ENCODE measurements around the gene IPCEF1. TPM values are rescaled to one million over a fixed set of nuclear protein-coding genes. Genes with fewer than 3 reads are reported as not detected.

Gene IPCEF1
- total RNA-seq, 2 experiments from 2014 or later: 42.9 to 46.4 TPM

- peaks cover 3% of the 10 kb centered on the region for H3K36me3 Mint-ChIP-seq
- H3K27me3 Mint-ChIP-seq: peaks cover 2% of the 10 kb centered on the region
- POLR2A ChIA-PET: no interaction called here
- peaks cover 8% of the 10 kb centered on the region for H3K4me1 Mint-ChIP-seq
- no peak overlapping the region for H3K4me3 Mint-ChIP-seq
- no peak for ATAC-seq (ENCODE audit: low read depth)
- no peaks in the 10 kb centered on the region for H3K9me3 Mint-ChIP-seq
- no peak for DNase-seq
- no peak overlapping the region for H3K27ac Mint-ChIP-seq
Measured at GRCh38 chr6:154361476-154361875, 4.9 kb upstream of the IPCEF1 start.

DNA sequence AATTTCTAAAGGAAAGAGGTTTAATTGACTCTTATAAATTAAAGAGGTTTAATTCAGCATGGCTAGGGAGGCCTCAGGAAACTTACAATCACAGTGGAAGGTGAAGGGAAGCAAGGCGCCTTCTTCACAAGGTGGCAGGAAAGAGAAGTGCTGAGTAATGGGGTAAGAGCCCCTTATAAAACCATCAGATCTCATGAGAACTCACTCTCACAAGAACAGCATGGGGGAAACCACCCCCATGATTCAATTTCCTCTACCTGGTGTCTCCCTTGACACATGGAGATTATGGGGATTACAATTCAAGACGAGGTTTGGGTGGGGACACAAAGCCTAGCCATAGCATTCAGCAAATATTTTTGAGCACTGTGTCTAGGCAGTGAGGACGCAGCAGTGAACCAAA is 3.9 kb upstream of the IPCEF1 start:
- no peak overlapping the region for H3K27ac Mint-ChIP-seq
- ATAC-seq (ENCODE audit: low read depth) (no peak), DNase-seq (no peak)
- H3K36me3 Mint-ChIP-seq: peaks cover 3% of the 10 kb centered on the region
- H3K27me3 Mint-ChIP-seq: peaks cover 5% of the 10 kb centered on the region
- H3K4me3 Mint-ChIP-seq: no peak overlapping the region
- no peaks in the 10 kb centered on the region for H3K9me3 Mint-ChIP-seq
- POLR2A ChIA-PET: no interaction called here
- peaks cover 11% of the 10 kb centered on the region for H3K4me1 Mint-ChIP-seq

DNA sequence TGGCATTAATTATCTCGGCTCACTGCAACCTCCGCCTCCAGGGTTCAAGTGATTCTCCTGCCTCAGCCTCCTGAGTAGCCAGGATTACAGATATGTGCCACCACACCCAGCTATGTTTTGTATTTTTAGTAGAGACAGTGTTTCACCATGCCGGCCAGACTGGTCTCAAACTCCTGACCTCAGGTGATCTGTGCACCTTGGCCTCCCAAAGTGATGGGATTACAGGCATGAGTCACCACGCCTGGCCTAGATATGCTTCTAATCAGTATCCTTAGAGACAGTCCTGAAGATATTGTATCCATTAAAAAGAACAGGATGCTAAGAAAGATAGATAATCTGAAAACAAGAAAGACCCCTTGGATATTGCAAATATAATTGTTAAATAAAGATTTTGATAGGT is 3.1 kb upstream of the IPCEF1 start:
- POLR2A ChIA-PET: no interaction called here
- H3K4me1 Mint-ChIP-seq: peaks cover 16% of the 10 kb centered on the region
- no peak overlapping the region for H3K27ac Mint-ChIP-seq
- DNase-seq (no peak), ATAC-seq (ENCODE audit: low read depth) (no peak)
- no peak overlapping the region for H3K4me3 Mint-ChIP-seq
- peaks cover 5% of the 10 kb centered on the region for H3K27me3 Mint-ChIP-seq
- H3K36me3 Mint-ChIP-seq: peaks cover 4% of the 10 kb centered on the region
- peaks cover 2% of the 10 kb centered on the region for H3K9me3 Mint-ChIP-seq

DNA sequence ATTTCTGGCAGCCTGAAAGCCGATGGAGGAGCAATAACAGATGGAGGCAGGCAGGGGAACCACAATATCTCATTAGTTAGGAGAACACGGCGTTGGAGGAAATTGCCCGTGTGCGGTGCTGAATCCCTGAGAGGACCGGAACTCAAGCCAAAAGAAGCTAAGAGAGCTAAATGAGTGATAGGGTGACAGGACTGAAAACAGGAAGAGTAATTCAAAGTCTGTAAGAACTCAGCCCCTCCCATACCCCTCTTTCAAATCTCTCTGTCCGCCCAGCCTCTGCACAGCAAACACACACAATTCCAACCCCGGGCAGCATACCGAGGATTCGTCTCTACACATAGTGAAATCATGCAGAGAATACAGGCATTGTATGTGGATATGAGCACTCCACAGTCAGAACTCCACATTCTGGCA is 2.6 kb upstream of the IPCEF1 start:
- no peak for DNase-seq
- H3K27ac Mint-ChIP-seq: peak overlapping the region; percentile 20
- peak; percentile 74 for ATAC-seq (ENCODE audit: low read depth)

GRCh38 chr6:154358019-154358545 is 1.5 kb upstream of the IPCEF1 start:
- Mint-ChIP-seq H3K27ac (no peak overlapping the region), H3K36me3 (peaks cover 10% of the 10 kb centered on the region), H3K27me3 (peaks cover 3% of the 10 kb centered on the region), H3K9me3 (peaks cover 3% of the 10 kb centered on the region), H3K4me3 (no peak overlapping the region), H3K4me1 (peaks cover 25% of the 10 kb centered on the region)
- ATAC-seq (ENCODE audit: low read depth) (no peak), DNase-seq (no peak)
- POLR2A ChIA-PET: no interaction called here

More for the DNA sequence above, 2.6 kb upstream of the IPCEF1 start:
- Mint-ChIP-seq H3K4me1 (peaks cover 21% of the 10 kb centered on the region), H3K4me3 (peak overlapping the region; percentile 57), H3K9me3 (peaks cover 3% of the 10 kb centered on the region), H3K27me3 (peaks cover 4% of the 10 kb centered on the region), H3K36me3 (peaks cover 8% of the 10 kb centered on the region)
- POLR2A ChIA-PET: no interaction called here

GRCh38 chr6:154356113-154356512 is 490 bp downstream of the IPCEF1 start:
- DNase-seq: no peak
- no peak for ATAC-seq (ENCODE audit: low read depth)
- Mint-ChIP-seq H3K4me1 (peaks cover 32% of the 10 kb centered on the region), H3K27me3 (peaks cover 3% of the 10 kb centered on the region), H3K4me3 (no peak overlapping the region), H3K9me3 (peaks cover 3% of the 10 kb centered on the region), H3K27ac (no peak overlapping the region), H3K36me3 (peaks cover 11% of the 10 kb centered on the region)
- POLR2A ChIA-PET: no interaction called here

DNA sequence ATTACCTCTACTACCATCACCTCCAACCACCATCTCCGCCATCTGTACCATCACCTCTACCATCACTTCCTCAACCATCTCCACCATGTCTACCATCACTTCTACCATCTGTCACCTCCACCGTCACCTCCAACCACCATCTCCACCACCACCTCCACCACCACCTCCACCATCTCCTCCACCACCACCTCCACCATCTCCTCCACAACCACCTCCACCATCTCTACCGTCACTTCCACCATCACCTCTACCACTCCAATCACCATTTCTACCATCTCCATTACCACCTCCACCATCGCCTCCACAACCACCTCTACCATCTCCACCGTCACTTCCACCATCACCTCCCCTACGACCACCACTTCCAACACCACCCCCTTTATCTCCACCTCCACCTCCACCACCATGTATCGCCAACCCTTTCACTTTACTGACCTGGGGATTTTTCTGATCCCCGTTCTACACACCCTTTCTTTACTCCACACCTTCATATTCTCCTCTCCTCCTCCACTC is 2.3 kb downstream of the IPCEF1 start:
- H3K27me3 Mint-ChIP-seq: peaks cover 3% of the 10 kb centered on the region
- H3K9me3 Mint-ChIP-seq: peaks cover 3% of the 10 kb centered on the region
- H3K4me3 Mint-ChIP-seq: no peak overlapping the region
- peak overlapping the region; percentile 55 for H3K27ac Mint-ChIP-seq
- H3K36me3 Mint-ChIP-seq: peaks cover 11% of the 10 kb centered on the region
- H3K4me1 Mint-ChIP-seq: peaks cover 32% of the 10 kb centered on the region
- POLR2A ChIA-PET: no interaction called here
- DNase-seq: no peak
- ATAC-seq (ENCODE audit: low read depth): no peak

DNA sequence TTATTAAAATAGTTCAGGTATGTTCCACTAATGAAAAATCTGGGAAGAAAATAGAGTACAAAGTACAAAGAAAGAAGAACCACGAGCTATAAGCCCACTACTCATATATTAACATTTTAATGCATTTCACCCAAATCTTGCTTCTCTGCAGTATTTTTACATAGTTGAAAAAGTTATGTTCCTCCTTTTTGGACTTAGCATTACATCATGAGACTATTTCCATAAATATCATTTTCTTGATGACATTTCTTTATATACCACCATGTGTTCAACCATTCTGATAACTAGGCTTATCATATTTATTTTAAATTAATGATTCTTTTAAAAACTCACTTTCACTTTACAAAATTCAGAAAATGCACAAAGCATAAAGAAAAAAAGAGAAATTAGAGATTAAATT is 3.0 kb downstream of the IPCEF1 start:
- POLR2A ChIA-PET: no interaction called here
- ATAC-seq (ENCODE audit: low read depth): no peak
- peaks cover 3% of the 10 kb centered on the region for H3K9me3 Mint-ChIP-seq
- no peak overlapping the region for H3K27ac Mint-ChIP-seq
- peaks cover 26% of the 10 kb centered on the region for H3K4me1 Mint-ChIP-seq
- no peak overlapping the region for H3K4me3 Mint-ChIP-seq
- H3K36me3 Mint-ChIP-seq: peaks cover 11% of the 10 kb centered on the region
- no peak for DNase-seq
- peaks cover 3% of the 10 kb centered on the region for H3K27me3 Mint-ChIP-seq

- H3K4me3 Mint-ChIP-seq: no peak overlapping the region
- H3K36me3 Mint-ChIP-seq: peaks cover 11% of the 10 kb centered on the region
- ATAC-seq (ENCODE audit: low read depth): no peak
- peaks cover 26% of the 10 kb centered on the region for H3K4me1 Mint-ChIP-seq
- DNase-seq: no peak
- POLR2A ChIA-PET: no interaction called here
- H3K27me3 Mint-ChIP-seq: peaks cover 3% of the 10 kb centered on the region
- no peak overlapping the region for H3K27ac Mint-ChIP-seq
- peaks cover 4% of the 10 kb centered on the region for H3K9me3 Mint-ChIP-seq
Measured at GRCh38 chr6:154352898-154353585, 3.6 kb downstream of the IPCEF1 start.

GRCh38 chr6:154350293-154350692 is 6.3 kb downstream of the IPCEF1 start:
- H3K27me3 Mint-ChIP-seq: peaks cover 2% of the 10 kb centered on the region

DNA sequence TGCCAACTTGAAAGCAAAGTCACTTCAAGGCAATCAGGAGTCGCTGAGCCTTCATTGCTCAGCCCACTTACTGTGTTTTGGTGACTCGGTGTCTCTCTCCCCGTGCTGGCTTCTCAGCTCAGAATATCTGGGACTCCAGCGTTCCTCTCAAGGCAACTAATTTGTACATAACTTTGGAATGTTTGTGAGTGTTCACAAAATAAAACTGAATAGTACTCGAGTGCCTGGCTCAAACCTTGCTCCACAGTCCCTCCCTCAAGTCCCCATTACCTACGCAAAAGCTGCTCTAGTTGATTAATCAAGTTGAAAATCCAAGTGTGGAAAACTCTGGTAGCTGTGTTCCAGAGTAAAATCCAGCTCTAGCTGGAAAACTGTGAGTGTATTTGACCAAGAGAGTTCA is 8.6 kb downstream of the IPCEF1 start:
- peaks cover 11% of the 10 kb centered on the region for H3K9me3 Mint-ChIP-seq
- H3K4me3 Mint-ChIP-seq: no peak overlapping the region
- POLR2A ChIA-PET: no interaction called here
- peaks cover 6% of the 10 kb centered on the region for H3K4me1 Mint-ChIP-seq
- H3K27me3 Mint-ChIP-seq: peaks cover 2% of the 10 kb centered on the region
- DNase-seq (no peak), ATAC-seq (ENCODE audit: low read depth) (no peak)
- H3K27ac Mint-ChIP-seq: no peak overlapping the region
- peaks cover under 1% of the 10 kb centered on the region for H3K36me3 Mint-ChIP-seq

More at GRCh38 chr6:154350293-154350692, 6.3 kb downstream of the IPCEF1 start:
- peaks cover 10% of the 10 kb centered on the region for H3K9me3 Mint-ChIP-seq
- no peak overlapping the region for H3K27ac Mint-ChIP-seq
- POLR2A ChIA-PET: no interaction called here
- peaks cover 8% of the 10 kb centered on the region for H3K36me3 Mint-ChIP-seq
- H3K4me3 Mint-ChIP-seq: no peak overlapping the region
- H3K4me1 Mint-ChIP-seq: peaks cover 21% of the 10 kb centered on the region
- ATAC-seq (ENCODE audit: low read depth): no peak
- DNase-seq: no peak

GRCh38 chr6:154345811-154346210 is 10.8 kb downstream of the IPCEF1 start:
- H3K36me3 Mint-ChIP-seq: no peaks in the 10 kb centered on the region
- DNase-seq: no peak
- H3K9me3 Mint-ChIP-seq: peaks cover 11% of the 10 kb centered on the region
- H3K4me3 Mint-ChIP-seq: no peak overlapping the region
- POLR2A ChIA-PET: no interaction called here
- H3K27ac Mint-ChIP-seq: no peak overlapping the region
- no peak for ATAC-seq (ENCODE audit: low read depth)
- H3K27me3 Mint-ChIP-seq: peaks cover 2% of the 10 kb centered on the region
- H3K4me1 Mint-ChIP-seq: no peaks in the 10 kb centered on the region

GRCh38 chr6:154343473-154344308 is 12.9 kb downstream of the IPCEF1 start:
- peaks cover 11% of the 10 kb centered on the region for H3K9me3 Mint-ChIP-seq
- no peak overlapping the region for H3K4me3 Mint-ChIP-seq
- H3K36me3 Mint-ChIP-seq: no peaks in the 10 kb centered on the region
- H3K27ac Mint-ChIP-seq: no peak overlapping the region
- peaks cover 2% of the 10 kb centered on the region for H3K27me3 Mint-ChIP-seq
- no peak for ATAC-seq (ENCODE audit: low read depth)
- H3K4me1 Mint-ChIP-seq: no peaks in the 10 kb centered on the region
- POLR2A ChIA-PET: no interaction called here
- DNase-seq: no peak

- Mint-ChIP-seq H3K9me3 (peaks cover 8% of the 10 kb centered on the region), H3K4me1 (no peaks in the 10 kb centered on the region), H3K27ac (no peak overlapping the region), H3K27me3 (peaks cover 4% of the 10 kb centered on the region), H3K4me3 (no peak overlapping the region), H3K36me3 (no peaks in the 10 kb centered on the region)
- POLR2A ChIA-PET: no interaction called here
- ATAC-seq (ENCODE audit: low read depth) (no peak), DNase-seq (no peak)
Measured at GRCh38 chr6:154341871-154342270, 14.7 kb downstream of the IPCEF1 start.
